Erythroblast (primary cell): Measurements from ENCODE around the gene AKAP13.

Source experiments
- GATA1 ChIP-seq: IDR thresholded peaks from 2 replicates; pipeline ENCODE4 v1.6.1; 2011; ENCODE audit warnings: low read depth, mild to moderate bottlenecking, control low read depth, low read length, moderate library complexity
- POLR2A ChIP-seq: IDR thresholded peaks from 2 replicates; pipeline ENCODE4 v1.6.1; 2011; ENCODE audit warnings: mild to moderate bottlenecking, low read length

DNA sequence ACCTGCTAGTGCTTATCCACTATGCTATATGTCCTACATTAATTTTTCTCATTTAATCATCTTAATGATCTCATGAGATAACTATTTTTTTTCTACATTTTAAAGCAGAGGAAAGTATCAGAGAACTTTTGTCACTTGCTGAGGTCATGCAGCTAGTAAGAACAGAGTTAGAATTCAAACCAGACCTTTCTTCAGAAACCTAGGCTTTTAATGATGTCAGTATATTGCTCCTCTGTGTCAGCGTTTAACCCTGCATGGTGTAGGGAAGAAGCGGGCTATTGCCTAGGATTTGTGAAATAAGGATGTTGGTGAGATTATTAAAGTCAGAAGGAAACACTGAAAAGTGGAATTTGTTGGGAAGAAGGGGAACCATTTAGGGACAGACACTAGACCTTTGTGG, 121.2 kb downstream of the AKAP13 start:
- TF ChIP-seq POLR2A (no peak), GATA1 (no peak)
